ENCODE results near the gene TERT.
"Not testable (repeated sequence)": the region's sequence is repeated elsewhere in the genome, so short reads cannot be mapped to it uniquely, and the experiment has no call there.

The TERT gene

GRCh38 chr5:1278656-1279442, 16.0 kb downstream of the TERT start:
- Histone ChIP-seq H3K9me3 (ENCODE audit: severe bottlenecking) (no peaks in the 10 kb centered on the region), H3K36me3 (no peaks in the 10 kb centered on the region), H3K27me3 (ENCODE audit: insufficient read depth, low read depth, severe bottlenecking) (no peaks in the 10 kb centered on the region), H3K4me3 (ENCODE audit: low read depth, low read length) (no peak overlapping the region), H3K27ac (no peak overlapping the region)
- no peak for TF ChIP-seq CTCF (IDR thresholded peaks at IDR 0.05; ENCODE audit: low read depth, low read length)
- DNase-seq = no peak

- Histone ChIP-seq H3K36me3 (no peaks in the 10 kb centered on the region), H3K27ac (no peak overlapping the region), H3K9me3 (ENCODE audit: severe bottlenecking) (no peaks in the 10 kb centered on the region), H3K27me3 (ENCODE audit: insufficient read depth, low read depth, severe bottlenecking) (no peaks in the 10 kb centered on the region), H3K4me3 (ENCODE audit: low read depth, low read length) (no peak overlapping the region)
- TF ChIP-seq CTCF (IDR thresholded peaks at IDR 0.05; ENCODE audit: low read depth, low read length) = no peak
- DNase-seq = no peak
Observed at GRCh38 chr5:1278216-1278615, 16.7 kb downstream of the TERT start.

GRCh38 chr5:1277781-1278180, 17.1 kb downstream of the TERT start:
- Histone ChIP-seq H3K36me3 (no peaks in the 10 kb centered on the region), H3K4me3 (ENCODE audit: low read depth, low read length) (no peak overlapping the region)

GRCh38 chr5:1277331-1277730, 17.5 kb downstream of the TERT start:
- no peaks in the 10 kb centered on the region for H3K36me3 ChIP-seq
- H3K27me3 ChIP-seq (ENCODE audit: insufficient read depth, low read depth, severe bottlenecking) = no peaks in the 10 kb centered on the region
- no peak for DNase-seq
- no peaks in the 10 kb centered on the region for H3K9me3 ChIP-seq (ENCODE audit: severe bottlenecking)
- no peak overlapping the region for H3K27ac ChIP-seq
- TF ChIP-seq CTCF (IDR thresholded peaks at IDR 0.05; ENCODE audit: low read depth, low read length) = no peak
- no peak overlapping the region for H3K4me3 ChIP-seq (ENCODE audit: low read depth, low read length)

More at GRCh38 chr5:1277781-1278180, 17.1 kb downstream of the TERT start:
- H3K27ac ChIP-seq = no peak overlapping the region
- no peaks in the 10 kb centered on the region for H3K9me3 ChIP-seq (ENCODE audit: severe bottlenecking)
- DNase-seq = no peak
- TF ChIP-seq CTCF (IDR thresholded peaks at IDR 0.05; ENCODE audit: low read depth, low read length) = no peak
- no peaks in the 10 kb centered on the region for H3K27me3 ChIP-seq (ENCODE audit: insufficient read depth, low read depth, severe bottlenecking)

GRCh38 chr5:1276930-1277329, 17.9 kb downstream of the TERT start:
- H3K9me3 ChIP-seq (ENCODE audit: severe bottlenecking) = no peaks in the 10 kb centered on the region
- TF ChIP-seq CTCF (IDR thresholded peaks at IDR 0.05; ENCODE audit: low read depth, low read length) = no peak
- no peaks in the 10 kb centered on the region for H3K27me3 ChIP-seq (ENCODE audit: insufficient read depth, low read depth, severe bottlenecking)
- H3K27ac ChIP-seq = no peak overlapping the region
- DNase-seq = no peak
- no peak overlapping the region for H3K4me3 ChIP-seq (ENCODE audit: low read depth, low read length)
- no peaks in the 10 kb centered on the region for H3K36me3 ChIP-seq

GRCh38 chr5:1275397-1276391, 19.2 kb downstream of the TERT start:
- not testable (repeated sequence) for H3K27me3 ChIP-seq (ENCODE audit: insufficient read depth, low read depth, severe bottlenecking); H3K4me3 ChIP-seq (ENCODE audit: low read depth, low read length); H3K27ac ChIP-seq; H3K9me3 ChIP-seq (ENCODE audit: severe bottlenecking); DNase-seq; H3K36me3 ChIP-seq
